Activated CD4-positive, alpha-beta T cell treated with anti-CD3 and anti-CD28 coated beads for 36 hours (primary cell): ENCODE results near the gene FOXN1. TPM values are rescaled to one million over a fixed set of nuclear protein-coding genes. Genes with fewer than 3 reads are reported as not detected.
A peak's percentile ranks its signal among the peaks of the same experiment; 100 is the strongest.
"Not testable (repeated sequence)": the region's sequence is repeated elsewhere in the genome, so short reads cannot be mapped to it uniquely, and the experiment has no call there.

ENCODE experiments used
- ATAC-seq: fragments of 200-7000 bp; cut with Tn5 transposase; one replicate; pipeline ENCODE4 v1.10.0; 2021; ENCODE audit warnings: mild to moderate bottlenecking, moderate library complexity
- CTCF ChIA-PET: fragments of 350-600 bp; sonication (Branson Sonifier 250); formaldehyde crosslinking; loops from one replicate; lab custom pipeline; 2021; ENCODE audit warnings: antibody characterized with exemption; lab: Charles Lee
- POLR2A ChIA-PET: fragments of 350-600 bp; sonication (Branson Sonifier 250); formaldehyde crosslinking; loops from one replicate; lab custom pipeline; 2021; ENCODE audit warnings: antibody characterized with exemption, inconsistent platforms; lab: Charles Lee
- DNase-seq: peaks from one replicate; pipeline ENCODE4 v3.0.0-alpha.2; 2020
- H3K27ac Mint-ChIP-seq: one replicate; pipeline ENCODE4 v1.8.0; 2021; ENCODE audit warnings: mixed read lengths
- H3K27me3 Mint-ChIP-seq: one replicate; pipeline ENCODE4 v1.8.0; 2021; ENCODE audit warnings: mixed read lengths
- H3K36me3 Mint-ChIP-seq: one replicate; pipeline ENCODE4 v1.8.0; 2021; ENCODE audit warnings: low read depth, mixed read lengths
- H3K4me1 Mint-ChIP-seq: one replicate; pipeline ENCODE4 v1.8.0; 2021; ENCODE audit warnings: mixed read lengths
- H3K4me3 Mint-ChIP-seq: one replicate; pipeline ENCODE4 v1.8.0; 2021; ENCODE audit warnings: mild to moderate bottlenecking, moderate library complexity, mixed read lengths
- H3K9me3 Mint-ChIP-seq: one replicate; pipeline ENCODE4 v1.8.0; 2021; ENCODE audit warnings: low read depth, mixed read lengths
- intact Hi-C, 2 experiments: fragments of 100-400 bp; cut with DNase I in 1 of 2; cut with micrococcal nuclease in 1 of 2; formaldehyde crosslinking; loops; one replicate each; pipeline versions ENCODE4 v1.14.2 to v1.15.1; 2022 to 2024; cut with DNase I, micrococcal nuclease
- total RNA-seq, 2 experiments: library from RNA; stranded (reverse); gene quantifications; one replicate each; pipeline ENCODE4 v1.2.3, GENCODE V29; 2021

The FOXN1 gene
- total RNA-seq, 2 experiments from 2014 or later: not detected

DNA sequence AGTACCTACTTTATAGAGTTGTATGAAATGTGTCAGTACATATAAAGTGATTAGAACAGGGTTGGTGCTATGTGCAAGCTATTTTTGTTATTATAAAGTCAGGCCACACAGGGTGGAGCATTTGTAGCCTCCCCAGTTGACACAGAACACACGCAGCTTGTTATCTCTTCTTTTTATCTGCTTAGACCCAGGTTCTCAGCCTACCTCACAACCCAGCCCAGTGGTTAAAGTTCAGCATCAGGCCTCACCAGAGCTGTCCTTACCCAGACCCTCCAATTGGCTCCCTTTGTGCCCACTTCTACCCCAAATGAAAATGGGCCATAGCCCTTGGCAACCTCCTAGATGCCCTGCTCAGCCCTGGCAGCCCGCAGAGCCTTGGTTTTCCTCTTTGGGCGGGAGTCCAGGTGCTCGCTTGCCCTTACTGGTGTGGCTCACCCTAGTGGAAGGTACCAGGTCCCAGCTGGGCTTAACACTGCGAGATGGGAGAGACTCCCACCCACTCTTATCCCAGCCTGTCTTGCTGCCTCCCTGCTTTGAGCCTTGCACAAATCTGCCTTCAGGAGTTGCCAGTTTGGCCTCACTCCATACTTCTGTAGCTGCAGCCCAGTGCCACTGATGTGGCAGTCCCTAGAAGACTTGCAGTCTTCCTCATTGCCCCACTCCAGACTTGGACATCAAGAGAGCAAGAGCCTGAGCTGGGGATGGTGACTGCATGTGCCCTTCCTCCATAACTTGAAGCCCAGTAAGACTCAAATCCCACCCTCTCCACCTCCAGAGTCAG is 66.3 kb downstream of the FOXN1 start:
- Mint-ChIP-seq H3K36me3 (peaks cover 50% of the 10 kb centered on the region), H3K4me1 (peaks cover 51% of the 10 kb centered on the region), H3K4me3 (peak overlapping the region; percentile 95), H3K27ac (peak overlapping the region; percentile 94), H3K27me3 (no peaks in the 10 kb centered on the region), H3K9me3 (no peaks in the 10 kb centered on the region)
- DNase-seq: no peak
- CTCF ChIA-PET: interaction anchor here (0.6 to 3.2 kb wide), 7 partner anchors 15 to 215 kb away, joined by 3 to 38 read pairs (median 3); partner anchors contain the start of genes POLDIP2 and UNC119
- ATAC-seq: no peak
- intact Hi-C loops: no loop called here
- POLR2A ChIA-PET: interaction anchor here (1.1 to 2.7 kb wide), 2 partner anchors 21 to 27 kb away, joined by 5 to 16 read pairs; partner anchors contain the start of gene SPAG5

DNA sequence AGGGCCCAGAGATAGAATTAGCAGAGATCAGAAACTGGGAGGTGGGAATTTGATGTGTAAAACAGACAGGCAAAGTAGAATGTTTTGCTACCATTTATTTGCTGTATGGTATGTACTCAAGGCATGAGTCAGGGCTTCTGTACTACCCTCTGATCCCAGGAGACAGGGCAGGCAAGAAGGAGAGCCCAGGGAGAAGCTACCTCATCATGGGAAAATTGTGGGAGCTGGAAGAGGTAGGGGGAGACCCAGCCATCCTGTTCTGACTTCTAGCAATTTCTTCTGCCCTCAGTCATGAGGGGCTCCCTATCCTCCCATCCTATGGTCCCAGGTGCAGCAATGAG is 66.9 kb downstream of the FOXN1 start:
- peaks cover 45% of the 10 kb centered on the region for H3K4me1 Mint-ChIP-seq
- no peak overlapping the region for H3K27ac Mint-ChIP-seq

DNA sequence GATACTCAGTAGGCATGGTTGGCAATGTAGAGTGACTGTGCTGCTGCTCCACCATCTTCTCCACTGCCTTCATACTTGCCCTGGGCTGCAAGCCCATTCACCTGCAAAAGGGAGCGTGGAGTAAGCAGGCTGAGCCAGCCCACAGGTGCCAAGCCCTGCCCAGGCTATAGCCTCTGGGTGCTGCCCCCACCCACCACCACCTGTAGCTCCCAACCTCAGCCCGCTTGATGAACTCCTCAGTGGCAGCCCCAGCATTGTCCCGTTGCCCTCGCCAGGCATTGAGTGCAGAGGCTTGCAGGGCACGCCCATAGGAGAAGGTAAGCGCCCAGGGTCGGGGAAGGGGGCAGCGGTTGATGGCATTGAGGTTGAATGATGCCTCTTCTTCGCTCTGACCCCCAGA is 67.4 kb downstream of the FOXN1 start:
- no peaks in the 10 kb centered on the region for H3K9me3 Mint-ChIP-seq
- peaks cover 41% of the 10 kb centered on the region for H3K4me1 Mint-ChIP-seq
- H3K27me3 Mint-ChIP-seq: no peaks in the 10 kb centered on the region
- no peak for ATAC-seq
- ChIA-PET POLR2A (no interaction called here), CTCF (interaction anchor here (1.0 to 3.2 kb wide), 2 partner anchors 26 kb away, joined by 3 to 9 read pairs; no protein-coding TSS in a partner anchor)
- no peak overlapping the region for H3K4me3 Mint-ChIP-seq
- no peak overlapping the region for H3K27ac Mint-ChIP-seq
- peaks cover 52% of the 10 kb centered on the region for H3K36me3 Mint-ChIP-seq
- intact Hi-C loops: no loop called here
- DNase-seq: no peak

More for the DNA sequence above, 66.9 kb downstream of the FOXN1 start:
- Mint-ChIP-seq H3K9me3 (no peaks in the 10 kb centered on the region), H3K4me3 (no peak overlapping the region), H3K27me3 (no peaks in the 10 kb centered on the region), H3K36me3 (peaks cover 51% of the 10 kb centered on the region)
- DNase-seq (no peak), ATAC-seq (no peak)
- CTCF ChIA-PET: interaction anchor here (0.7 to 2.0 kb wide), 3 partner anchors 16 to 26 kb away, joined by 3 to 5 read pairs (median 3); no protein-coding TSS in a partner anchor
- intact Hi-C loops: no loop called here
- POLR2A ChIA-PET: no interaction called here

DNA sequence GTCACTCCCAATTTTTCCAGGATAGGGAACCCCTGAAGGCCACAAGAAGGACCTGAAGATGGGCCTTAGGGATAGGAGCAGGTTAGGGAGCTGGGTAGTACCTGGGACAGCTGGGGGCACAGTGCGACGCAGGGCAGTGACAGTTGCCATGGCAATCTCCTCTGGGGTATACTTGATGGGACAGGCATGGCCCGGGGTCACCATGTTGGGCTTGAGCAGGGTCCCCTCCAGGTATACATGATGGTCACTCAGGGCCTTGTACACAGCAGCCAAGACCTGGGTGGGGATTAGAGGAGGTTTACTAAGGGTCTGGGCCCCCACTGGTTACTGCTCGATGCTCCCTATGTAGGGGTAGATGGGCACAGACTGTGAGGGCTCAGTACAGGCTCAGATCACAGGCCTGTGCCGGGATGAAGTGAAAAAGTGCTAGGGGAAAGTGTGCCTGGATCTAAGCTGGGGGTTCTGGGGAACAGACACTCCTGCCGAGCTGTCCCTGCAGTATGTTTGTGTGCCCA is 67.9 kb downstream of the FOXN1 start:
- H3K27ac Mint-ChIP-seq: no peak overlapping the region
- no peaks in the 10 kb centered on the region for H3K9me3 Mint-ChIP-seq
- no peak for ATAC-seq
- POLR2A ChIA-PET: no interaction called here
- peaks cover 55% of the 10 kb centered on the region for H3K36me3 Mint-ChIP-seq
- H3K4me3 Mint-ChIP-seq: no peak overlapping the region
- intact Hi-C loops: no loop called here
- CTCF ChIA-PET: interaction anchor here (3.2 kb wide), 1 partner anchor 26 kb away, joined by 9 read pairs; no protein-coding TSS in a partner anchor
- no peaks in the 10 kb centered on the region for H3K27me3 Mint-ChIP-seq
- H3K4me1 Mint-ChIP-seq: peaks cover 42% of the 10 kb centered on the region
- DNase-seq: no peak

DNA sequence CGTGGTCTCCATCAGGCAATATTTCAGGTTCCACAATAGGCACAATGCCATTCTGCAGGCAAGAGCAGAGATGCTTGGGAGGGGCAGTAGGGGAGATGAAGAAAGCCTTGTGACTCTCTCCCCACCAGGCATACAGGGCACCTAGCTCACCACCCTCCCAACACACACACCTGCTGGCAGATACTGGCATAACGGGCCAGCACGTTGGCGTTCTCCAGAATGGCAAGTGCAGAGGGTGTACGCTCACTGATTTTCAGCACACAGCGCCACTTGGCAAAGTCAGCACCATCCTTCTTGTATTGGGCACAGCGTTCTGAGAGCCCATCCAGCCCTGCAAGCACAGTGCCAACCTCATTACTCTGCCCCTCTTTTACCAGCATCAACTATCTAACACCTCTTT is 68.4 kb downstream of the FOXN1 start:
- intact Hi-C loops: no loop called here
- Mint-ChIP-seq H3K27ac (no peak overlapping the region), H3K36me3 (peaks cover 56% of the 10 kb centered on the region), H3K9me3 (no peaks in the 10 kb centered on the region), H3K27me3 (no peaks in the 10 kb centered on the region), H3K4me3 (no peak overlapping the region), H3K4me1 (peaks cover 43% of the 10 kb centered on the region)
- ChIA-PET CTCF (interaction anchor here (0.8 to 3.2 kb wide), 2 partner anchors 21 to 27 kb away, joined by 3 to 9 read pairs; no protein-coding TSS in a partner anchor), POLR2A (no interaction called here)
- ATAC-seq (no peak), DNase-seq (peak; percentile 44)

DNA sequence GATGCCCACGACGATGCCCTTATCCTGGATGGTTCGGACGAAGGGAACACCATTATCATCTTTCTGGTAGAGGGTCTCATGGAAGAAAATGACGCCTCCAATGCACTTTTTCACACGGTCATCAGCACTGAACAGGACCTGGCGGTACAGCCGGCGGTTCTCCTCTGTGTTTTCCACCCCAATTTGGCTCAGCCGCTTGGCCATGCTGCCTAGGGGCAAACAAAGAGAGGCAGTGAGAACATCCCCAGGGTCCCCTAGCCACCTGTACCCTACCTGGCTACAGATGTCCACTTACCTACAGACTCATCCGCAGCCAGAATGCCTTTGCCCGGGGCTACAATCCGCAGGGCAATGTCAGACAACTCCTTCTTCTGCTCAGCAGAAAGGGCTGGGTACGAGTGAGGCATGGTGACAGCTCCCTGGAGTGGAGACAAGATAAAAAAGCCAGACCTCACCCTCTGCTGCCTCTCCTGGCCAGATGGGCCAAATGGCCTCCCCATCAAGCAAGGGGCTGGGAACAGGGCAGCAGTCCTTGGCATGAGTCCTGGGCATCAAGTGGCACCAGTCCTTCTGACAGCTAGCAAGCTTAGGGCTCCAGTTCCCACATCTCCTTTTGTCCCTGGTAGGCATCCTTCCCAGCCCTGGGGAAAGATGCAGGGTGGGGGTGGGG is 69.1 kb downstream of the FOXN1 start:
- H3K27ac Mint-ChIP-seq: no peak overlapping the region
- ChIA-PET POLR2A (interaction anchor here (0.6 to 1.1 kb wide), 2 partner anchors 25 to 151 kb away, joined by 3 read pairs; no protein-coding TSS in a partner anchor), CTCF (interaction anchor here (0.6 to 3.2 kb wide), 6 partner anchors 22 to 964 kb away, joined by 3 to 15 read pairs (median 4); no protein-coding TSS in a partner anchor)
- H3K4me1 Mint-ChIP-seq: peaks cover 43% of the 10 kb centered on the region
- peaks cover 55% of the 10 kb centered on the region for H3K36me3 Mint-ChIP-seq
- ATAC-seq: no peak
- H3K27me3 Mint-ChIP-seq: no peaks in the 10 kb centered on the region
- DNase-seq: peak; percentile 19
- H3K9me3 Mint-ChIP-seq: no peaks in the 10 kb centered on the region
- intact Hi-C loops: loop anchor here in 1 of 2 experiments (5.0 kb wide), 1 partner anchor 87 kb away; the partner anchor contains the start of genes SDF2 and SUPT6H
- no peak overlapping the region for H3K4me3 Mint-ChIP-seq

DNA sequence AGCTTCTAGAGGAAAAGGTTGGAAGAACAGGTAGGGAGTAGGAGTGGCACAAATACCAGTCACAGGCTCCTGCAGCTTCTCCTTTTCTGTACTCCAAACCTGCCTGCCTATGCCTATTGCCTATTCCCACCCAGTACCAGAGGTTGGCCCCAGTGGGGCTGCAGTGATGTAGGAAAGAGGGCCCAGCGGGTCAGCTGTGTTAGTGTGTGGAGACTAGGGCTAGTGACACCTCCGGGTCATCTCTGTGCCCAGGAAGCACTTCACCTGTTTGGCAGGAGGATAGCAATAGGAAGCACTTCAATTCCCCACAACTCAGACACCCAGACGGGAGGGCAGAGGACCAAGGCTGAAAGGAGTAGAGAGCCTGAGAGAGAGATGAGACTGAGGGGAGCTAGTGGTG is 69.9 kb downstream of the FOXN1 start:
- intact Hi-C loops: loop anchor here (1.0 to 5.0 kb wide), 3 partner anchors 23 to 86 kb away; partner anchors contain the start of genes SDF2 (in 1 of the 2), SPAG5 (in 1 of the 2), SUPT6H (in 1 of the 2) and UNC119 (in 1 of the 2)
- Mint-ChIP-seq H3K4me1 (peaks cover 47% of the 10 kb centered on the region), H3K27ac (peak overlapping the region; percentile 82), H3K4me3 (peak overlapping the region; percentile 87), H3K36me3 (peaks cover 61% of the 10 kb centered on the region)
- ATAC-seq, H3K9me3 Mint-ChIP-seq, H3K27me3 Mint-ChIP-seq, DNase-seq: not testable (repeated sequence)
- ChIA-PET POLR2A (interaction anchor here (0.5 to 3.4 kb wide), 4 partner anchors 23 to 71 kb away, joined by 3 to 14 read pairs (median 3); no protein-coding TSS in a partner anchor), CTCF (interaction anchor here (0.6 to 3.2 kb wide), 6 partner anchors 22 to 963 kb away, joined by 3 to 15 read pairs (median 4); no protein-coding TSS in a partner anchor)

DNA sequence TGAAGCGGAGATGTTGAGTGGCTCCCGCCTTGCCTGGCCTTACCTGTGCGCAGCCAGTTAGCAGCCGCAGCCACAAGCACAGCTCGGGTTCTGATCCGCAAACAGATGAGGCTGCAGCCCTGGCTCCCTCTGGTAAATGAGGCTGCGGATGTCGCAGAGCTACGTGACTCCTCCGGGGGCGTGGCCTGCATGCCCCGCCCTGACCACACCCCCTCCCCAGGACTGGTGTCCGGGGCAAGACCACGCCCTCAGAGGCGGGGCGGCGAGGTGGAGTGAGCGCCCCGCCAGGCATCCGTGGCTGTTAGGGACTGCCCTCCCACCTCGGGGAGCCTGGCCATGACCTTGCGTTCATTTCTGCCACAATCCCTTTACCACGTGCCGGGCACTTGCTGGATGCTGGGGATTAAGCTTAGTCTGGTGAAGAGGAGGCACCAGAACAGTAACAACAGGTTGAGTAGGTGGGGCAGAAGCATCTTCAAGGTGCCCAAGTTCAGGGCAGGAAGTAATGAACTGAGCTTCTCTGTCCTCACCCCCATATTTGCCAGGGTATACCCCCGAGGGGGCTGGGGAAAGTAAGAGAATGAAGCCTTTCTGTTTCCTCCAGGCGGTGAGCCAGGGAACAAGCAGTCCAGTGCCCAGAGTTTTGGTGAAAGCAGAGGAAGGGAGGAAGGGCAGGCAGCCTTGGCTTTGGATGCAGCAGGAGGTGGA is 70.8 kb downstream of the FOXN1 start, which contains the start of gene ALDOC:
TSS of gene ALDOC (minus strand) at position 138 of the 708 bp plus-strand sequence. CDS start 1,363 bp downstream, outside the sequence.
- Mint-ChIP-seq H3K4me3 (peak within 1 kb of the TSS; percentile 87), H3K9me3 (no peaks in the 10 kb centered on the region), H3K27me3 (no peaks in the 10 kb centered on the region), H3K27ac (peak within 1 kb of the TSS; percentile 82), H3K4me1 (peaks cover 43% of the 10 kb centered on the region), H3K36me3 (peaks cover 61% of the 10 kb centered on the region)
- ATAC-seq (peak; percentile 92), DNase-seq (peak; percentile 99)
- ChIA-PET POLR2A (interaction anchor here (0.6 to 3.4 kb wide), 5 partner anchors 13 to 58 kb away, joined by 3 to 14 read pairs (median 3); no protein-coding TSS in a partner anchor), CTCF (interaction anchor here (0.6 to 3.2 kb wide), 12 partner anchors 9 to 241 kb away, joined by 3 to 15 read pairs (median 4); partner anchors contain the start of genes IFT20, RPL23A, SDF2 and SUPT6H)
- intact Hi-C loops: loop anchor here (1.0 to 5.0 kb wide), 3 partner anchors 22 to 85 kb away; partner anchors contain the start of genes SPAG5 (in 2 of the 2), SDF2 (in 1 of the 2), SUPT6H (in 1 of the 2) and UNC119 (in 1 of the 2)

DNA sequence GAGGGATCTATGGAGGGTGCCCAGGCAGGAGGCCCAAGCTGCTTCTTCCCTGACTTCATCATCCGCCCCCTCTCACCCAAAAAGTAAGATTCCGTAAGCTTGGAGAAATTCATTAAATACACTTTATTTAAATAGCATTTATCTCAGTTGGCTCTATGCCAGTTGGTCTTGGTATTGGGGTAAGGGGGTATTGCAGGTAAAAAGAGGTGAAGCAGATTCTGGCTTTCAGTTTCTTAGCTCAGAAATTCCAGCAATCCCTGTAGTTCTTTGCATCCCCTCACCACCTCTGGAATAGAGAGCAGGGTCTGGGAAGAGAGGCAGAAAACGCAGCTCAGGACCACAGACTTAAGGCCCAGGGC is 71.3 kb downstream of the FOXN1 start:
- H3K27ac Mint-ChIP-seq: no peak overlapping the region
- CTCF ChIA-PET: interaction anchor here (0.9 to 2.6 kb wide), 7 partner anchors 10 to 242 kb away, joined by 3 to 15 read pairs (median 4); partner anchors contain the start of genes IFT20, RPL23A and TNFAIP1
- H3K4me3 Mint-ChIP-seq: no peak overlapping the region

More for the DNA sequence above, 71.3 kb downstream of the FOXN1 start:
- intact Hi-C loops: loop anchor here (1.0 to 5.0 kb wide), 2 partner anchors 22 to 85 kb away; partner anchors contain the start of genes SDF2 (in 1 of the 2), SPAG5 (in 1 of the 2) and SUPT6H (in 1 of the 2)
- H3K4me1 Mint-ChIP-seq: peaks cover 38% of the 10 kb centered on the region
- H3K27me3 Mint-ChIP-seq: no peaks in the 10 kb centered on the region
- POLR2A ChIA-PET: interaction anchor here (0.6 to 3.4 kb wide), 3 partner anchors 20 to 58 kb away, joined by 3 to 14 read pairs (median 3); no protein-coding TSS in a partner anchor
- ATAC-seq (no peak), DNase-seq (no peak)
- no peaks in the 10 kb centered on the region for H3K9me3 Mint-ChIP-seq
- peaks cover 61% of the 10 kb centered on the region for H3K36me3 Mint-ChIP-seq
